HCT116 (cell line): Measurements from ENCODE around the gene TERT. TPM values are rescaled to one million over a fixed set of nuclear protein-coding genes. Genes with fewer than 3 reads are reported as not detected.

Source experiments
- ATAC-seq: fragments of 200-7000 bp; cut with Tn5 transposase; 2 replicates; pipeline ENCODE4 v1.9.1; 2020; ENCODE audit warnings: mild to moderate bottlenecking, moderate library complexity
- BruUV-seq: library from RNA; stranded (reverse); fragments of 400-500 nt; replicated peaks from 2 replicates; lab custom pipeline; 2021; lab: Mats Ljungman, UMichigan
- CTCF ChIA-PET: fragments of 300-600 bp; sonication (Branson Sonifier 250); formaldehyde crosslinking; loops from one replicate; lab custom pipeline; 2021; ENCODE audit warnings: antibody characterized with exemption; lab: Charles Lee
- POLR2A ChIA-PET: fragments of 300-600, 350-600 bp; sonication (Branson Sonifier 250); formaldehyde crosslinking; loops from one replicate; lab custom pipeline; 2021; ENCODE audit warnings: antibody characterized with exemption; lab: Charles Lee
- RAD21 ChIA-PET, 2 experiments: fragments of 300-600 bp; sonication (Branson Sonifier 250); formaldehyde crosslinking; loops; one replicate each; lab custom pipeline; 2023; ENCODE audit warnings: low total read pairs in 2 of 2; ENCODE audit not compliant: uncharacterized antibody in 2 of 2, unreplicated experiment in 2 of 2, low non-redundant PET in 1 of 2; lab: Charles Lee
- DNase-seq: peaks from one replicate; pipeline ENCODE4 v3.0.0-alpha.2; 2010; ENCODE audit warnings: low read depth, low spot score
- H2AFZ ChIP-seq: fragments of 200-600 bp; shearing (Covaris generic), sonication (generic); 2 replicates; pipeline ENCODE4 v1.6.1; 2017; ENCODE audit warnings: low read depth, mixed run types, mixed read lengths, antibody characterized with exemption, low read length; ENCODE audit not compliant: poor library complexity, severe bottlenecking
- H3K27ac ChIP-seq: 2 replicates; pipeline ENCODE4 v1.5.1; 2012; ENCODE audit warnings: low read depth, low read length
- H3K27me3 ChIP-seq: fragments of 200-600 bp; sonication (generic); 2 replicates; pipeline ENCODE4 v1.6.1; 2016; ENCODE audit warnings: mixed run types, low read length, mixed read lengths; ENCODE audit not compliant: insufficient read depth
- H3K36me3 ChIP-seq, 2 experiments: fragments of 200-500 bp in 1 of 2; fragments of 200-600 bp in 1 of 2; sonication (Bioruptor generic) in 1 of 2; sonication (generic) in 1 of 2; 2 replicates each; pipeline versions ENCODE4 v1.5.1 to v1.6.1; 2014 to 2016; ENCODE audit warnings: low read length in 2 of 2, inconsistent platforms in 1 of 2, mixed read lengths in 1 of 2, mixed run types in 1 of 2; ENCODE audit not compliant: insufficient read depth in 2 of 2, control insufficient read depth in 1 of 2
- H3K4me1 ChIP-seq, 2 experiments: fragments of 200-600 bp in 1 of 2; sonication (generic) in 1 of 2; 2 replicates each; pipeline versions ENCODE4 v1.5.1 to v1.6.1; 2012 to 2017; ENCODE audit warnings: low read length in 2 of 2, inconsistent platforms in 1 of 2, mild to moderate bottlenecking in 1 of 2, mixed read lengths in 1 of 2, mixed run types in 1 of 2, moderate library complexity in 1 of 2; ENCODE audit not compliant: insufficient read depth in 2 of 2, control insufficient read depth in 1 of 2
- H3K4me2 ChIP-seq: fragments of 200-600 bp; sonication (generic); 2 replicates; pipeline ENCODE4 v1.6.1; 2017; ENCODE audit warnings: mixed run types, low read length, mixed read lengths
- H3K4me3 ChIP-seq, 2 experiments: fragments of 200-600 bp in 1 of 2; sonication (generic) in 1 of 2; replicated peaks in 1 of 2; 2 replicates each; pipeline ENCODE4 v1.5.1; 2011 to 2016; ENCODE audit warnings: low read length in 2 of 2, control low read depth in 1 of 2, low read depth in 1 of 2, mild to moderate bottlenecking in 1 of 2, mixed read lengths in 1 of 2, mixed run types in 1 of 2
- H3K79me2 ChIP-seq: fragments of 200-600 bp; sonication (generic); 2 replicates; pipeline ENCODE4 v1.6.1; 2017; ENCODE audit warnings: mild to moderate bottlenecking, mixed run types, low read length, moderate library complexity, mixed read lengths; ENCODE audit not compliant: insufficient read depth
- H3K9ac ChIP-seq: fragments of 200-600 bp; sonication (generic); 2 replicates; pipeline ENCODE4 v1.6.1; 2016; ENCODE audit warnings: low read length, mixed read lengths
- H3K9me2 ChIP-seq: fragments of 200-600 bp; sonication (generic), shearing (Covaris generic); 2 replicates; pipeline ENCODE4 v1.6.1; 2017; ENCODE audit warnings: mixed run types, mild to moderate bottlenecking, moderate library complexity; ENCODE audit not compliant: insufficient read depth
- H3K9me3 ChIP-seq, 2 experiments: fragments of 200-500 bp in 1 of 2; fragments of 200-600 bp in 1 of 2; sonication (Bioruptor generic) in 1 of 2; sonication (generic) in 1 of 2; 2 replicates each; pipeline ENCODE4 v1.6.1; 2014 to 2017; ENCODE audit warnings: low read length in 2 of 2, mixed read lengths in 2 of 2, inconsistent platforms in 1 of 2, low read depth in 1 of 2, mild to moderate bottlenecking in 1 of 2, mixed run types in 1 of 2, moderate library complexity in 1 of 2; ENCODE audit not compliant: control insufficient read depth in 1 of 2, insufficient read depth in 1 of 2
- H4K20me1 ChIP-seq: fragments of 200-600 bp; sonication (generic), shearing (Covaris generic); 2 replicates; pipeline ENCODE4 v1.6.1; 2017; ENCODE audit warnings: mixed run types, mild to moderate bottlenecking, moderate library complexity; ENCODE audit not compliant: insufficient read depth
- ELF1 ChIP-seq: IDR thresholded peaks from 2 replicates; pipeline ENCODE4 v1.6.1; 2012; ENCODE audit warnings: low read depth, borderline replicate concordance
- EZH2phosphoT487 ChIP-seq: fragments of 200-600 bp; IDR thresholded peaks from 2 replicates; pipeline ENCODE4 v1.6.1; 2018; ENCODE audit warnings: antibody characterized with exemption, borderline replicate concordance
- FOSL1 ChIP-seq: IDR thresholded peaks from 2 replicates; pipeline ENCODE4 v1.6.1; 2012; ENCODE audit warnings: low read depth
- JUND ChIP-seq: IDR thresholded peaks from 2 replicates; pipeline ENCODE4 v1.6.1; 2012
- POLR2A ChIP-seq: IDR thresholded peaks from 2 replicates; pipeline ENCODE4 v1.7.0; 2011; ENCODE audit warnings: borderline replicate concordance; ENCODE audit not compliant: insufficient read depth, insufficient read length; ENCODE audit errors: extremely low read depth
- SIN3A ChIP-seq: IDR thresholded peaks from 2 replicates; pipeline ENCODE4 v1.6.1; 2012; ENCODE audit warnings: low read depth
- SP1 ChIP-seq: IDR thresholded peaks from 2 replicates; pipeline ENCODE4 v1.6.1; 2012; ENCODE audit warnings: low read depth
- SRF ChIP-seq: IDR thresholded peaks from 2 replicates; pipeline ENCODE4 v1.6.1; 2012; ENCODE audit warnings: low read depth
- TCF7L2 ChIP-seq: IDR thresholded peaks from 2 replicates; pipeline ENCODE4 v1.7.0; 2011; ENCODE audit warnings: borderline replicate concordance, inconsistent platforms; ENCODE audit not compliant: insufficient read depth, insufficient read length; ENCODE audit errors: extremely low read depth
- YY1 ChIP-seq: IDR thresholded peaks from 2 replicates; pipeline ENCODE4 v1.6.1; 2011; ENCODE audit warnings: low read length, low read depth, moderate library complexity, mild to moderate bottlenecking; ENCODE audit not compliant: insufficient replicate concordance; ENCODE audit errors: extremely low read depth
- ZNF274 ChIP-seq: fragments of 200-500 bp; sonication (Bioruptor generic); IDR thresholded peaks from 2 replicates; pipeline ENCODE4 v1.6.1; 2014; ENCODE audit warnings: mild to moderate bottlenecking, low read depth, low read length, inconsistent platforms
- intact Hi-C: fragments of 100-400 bp; cut with micrococcal nuclease; formaldehyde crosslinking; loops from 2 replicates; pipeline ENCODE4 v1.10.0; 2022
- total RNA-seq: library from RNA; stranded (reverse); gene quantifications from one replicate; pipeline ENCODE4 v1.2.1, GENCODE V29; 2021; ENCODE audit not compliant: unreplicated experiment
- TF ChIP-seq, protein P1 (sequence below): IDR thresholded peaks from 2 replicates; pipeline ENCODE4 v1.6.1; 2012

TERT gene
- total RNA-seq, 1 experiment from 2014 or later, result 6.9 TPM

DNA sequence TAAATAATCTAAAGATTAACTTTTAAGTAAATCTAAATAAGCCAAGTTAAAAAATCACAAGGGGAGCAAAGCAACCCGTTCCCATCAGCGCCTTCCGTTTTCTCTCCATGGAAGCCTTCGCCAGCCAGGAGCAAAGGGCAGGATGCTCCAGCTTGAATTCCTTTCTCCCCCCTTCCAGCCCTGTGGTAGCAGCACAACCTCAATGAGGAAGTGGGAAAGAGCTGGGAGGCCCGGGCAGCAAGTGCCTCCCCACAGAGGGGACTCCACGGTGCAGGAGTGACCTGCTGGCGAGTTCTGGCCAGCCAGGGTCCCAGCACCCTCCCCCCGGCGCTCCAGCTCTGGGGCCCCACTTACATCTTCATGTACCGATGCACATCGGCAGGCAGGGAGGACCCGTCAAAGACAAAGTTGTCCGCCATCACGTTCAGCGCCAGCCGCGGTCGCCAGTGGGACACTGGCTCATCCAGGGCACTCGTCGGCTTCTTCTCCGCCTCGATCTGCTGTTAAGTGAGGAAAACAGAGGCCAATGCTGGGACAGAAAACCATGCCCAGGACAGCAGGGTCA, 43.7 kb upstream of the TERT start:
- Histone ChIP-seq H3K4me3 (no peak overlapping the region), H2AFZ (no peak overlapping the region), H3K27ac (no peak overlapping the region), H3K4me1 (peaks cover 5% of the 10 kb centered on the region in 2 experiments; a peak in 3 of 4 replicates), H3K27me3 (no peaks in the 10 kb centered on the region), H3K9me3 (no peaks in the 10 kb centered on the region), H3K36me3 (peaks cover 31 to 66% of the 10 kb centered on the region in 2 experiments), H3K9ac (no peak overlapping the region), H3K9me2 (no peaks in the 10 kb centered on the region), H4K20me1 (no peaks in the 10 kb centered on the region), H3K4me2 (no peak overlapping the region), H3K79me2 (peaks cover 65% of the 10 kb centered on the region)
- BruUV-seq, result no TSS peak
- no peak for TF ChIP-seq JUND
- TF ChIP-seq EZH2phosphoT487, result no peak
- intact Hi-C loops, result no loop called here
- ATAC-seq, result no peak
- RAD21 ChIA-PET, result no interaction called here
- DNase-seq, result no peak
- CTCF ChIA-PET, result no interaction called here
- POLR2A ChIA-PET, result no interaction called here

DNA sequence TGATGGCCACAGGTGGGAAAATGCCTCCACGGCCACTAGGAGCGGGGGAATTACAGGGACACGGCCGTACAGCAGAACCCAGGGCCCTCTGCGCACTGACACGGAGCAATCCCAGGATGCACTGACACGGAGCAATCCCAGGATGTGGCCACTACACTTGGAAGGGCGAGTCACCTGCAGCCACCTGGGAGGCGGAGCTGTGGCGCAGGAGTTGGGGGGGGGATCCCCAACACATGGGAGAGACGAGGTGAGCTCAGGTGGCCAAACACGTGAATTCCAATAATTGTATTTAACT, 43.3 kb upstream of the TERT start:
- TF ChIP-seq POLR2A, result no peak
- no peak for TF ChIP-seq TCF7L2
- no peak for TF ChIP-seq ZNF274
- no peak for TF ChIP-seq SRF
- no peak for TF ChIP-seq SIN3A
- no peak for TF ChIP-seq SP1
- TF ChIP-seq FOSL1, result no peak
- TF ChIP-seq ELF1, result no peak
- TF ChIP-seq, protein P1, sequence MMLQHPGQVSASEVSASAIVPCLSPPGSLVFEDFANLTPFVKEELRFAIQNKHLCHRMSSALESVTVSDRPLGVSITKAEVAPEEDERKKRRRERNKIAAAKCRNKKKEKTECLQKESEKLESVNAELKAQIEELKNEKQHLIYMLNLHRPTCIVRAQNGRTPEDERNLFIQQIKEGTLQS, result no peak
- no peak for TF ChIP-seq YY1
- TF ChIP-seq, all 23 proteins: peak for 0
- ATAC-seq, result no peak
- Histone ChIP-seq H3K4me3 (no peak overlapping the region), H3K79me2 (peaks cover 65% of the 10 kb centered on the region), H3K9ac (no peak overlapping the region), H3K36me3 (peaks cover 33 to 67% of the 10 kb centered on the region in 2 experiments), H2AFZ (no peak overlapping the region), H4K20me1 (no peaks in the 10 kb centered on the region), H3K4me1 (peaks cover under 1% of the 10 kb centered on the region in 2 experiments; a peak in 2 of 4 replicates), H3K27me3 (no peaks in the 10 kb centered on the region), H3K9me3 (no peaks in the 10 kb centered on the region), H3K27ac (no peak overlapping the region), H3K4me2 (no peak overlapping the region), H3K9me2 (no peaks in the 10 kb centered on the region)
- no peak for DNase-seq
- ChIA-PET RAD21 (no interaction called here), POLR2A (no interaction called here), CTCF (no interaction called here)
- intact Hi-C loops, result no loop called here
- no TSS peak for BruUV-seq
